ENCODE measurements around the gene PRKCB. TPM values are rescaled to one million over a fixed set of nuclear protein-coding genes. Genes with fewer than 3 reads are reported as not detected.

PRKCB gene
- total and polyA plus RNA-seq, 4 donors: 1.6 to 9.4 (median 4.0) TPM

DNA sequence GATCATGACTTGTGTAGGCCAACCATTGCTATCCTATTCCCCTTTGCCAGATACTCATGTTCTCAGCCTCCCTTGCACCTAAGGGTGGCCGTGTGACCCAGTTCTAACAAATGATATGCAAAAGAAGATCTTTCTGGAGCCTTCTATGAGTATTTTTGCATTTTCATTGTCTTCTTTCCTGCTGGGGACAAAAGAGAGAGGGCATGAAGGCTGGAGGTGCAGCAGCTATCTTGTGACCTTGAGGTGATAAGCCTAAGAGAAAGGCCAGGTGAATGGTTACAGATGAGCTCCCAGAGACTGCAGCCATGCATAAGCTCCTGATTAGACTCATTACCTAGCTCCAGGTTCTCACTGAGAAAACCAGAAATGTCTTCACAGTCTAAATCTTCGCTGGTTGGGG, 38.8 kb upstream of the PRKCB start:
- 78% methylated on average over 2 of the region's 2 CpGs for WGBS
- no peak overlapping the region for H3K27ac ChIP-seq (ENCODE audit: low read depth in 1 of 2, low read length in 2 of 2)
- H3K4me1 ChIP-seq (ENCODE audit: control insufficient read depth in 4 of 4, insufficient read depth in 4 of 4, low read length in 3 of 4): peaks cover 0 to 2% (median 0%) of the 10 kb centered on the region in 4 donors
- H3K27me3 ChIP-seq (ENCODE audit: control insufficient read depth in 4 of 4, insufficient read depth in 4 of 4, low read length in 3 of 4): peaks cover 0 to 4% (median 0%) of the 10 kb centered on the region in 4 donors
- DNase-seq (ENCODE audit: low spot score): no peak
- TF ChIP-seq RAD21 (IDR thresholded peaks at IDR 0.05) (no peak), GABPA (IDR thresholded peaks at IDR 0.05 in 1 of 2, conservative IDR thresholded peaks at IDR 0.05 in 1 of 2) (no peak), FOXA1 (IDR thresholded peaks at IDR 0.05) (no peak), RXRA (IDR thresholded peaks at IDR 0.05) (no peak), FOXA2 (IDR thresholded peaks at IDR 0.05) (no peak), HNF4A (conservative IDR thresholded peaks at IDR 0.05) (no peak), TAF1 (conservative IDR thresholded peaks at IDR 0.05) (no peak)
- TF ChIP-seq, protein P1, sequence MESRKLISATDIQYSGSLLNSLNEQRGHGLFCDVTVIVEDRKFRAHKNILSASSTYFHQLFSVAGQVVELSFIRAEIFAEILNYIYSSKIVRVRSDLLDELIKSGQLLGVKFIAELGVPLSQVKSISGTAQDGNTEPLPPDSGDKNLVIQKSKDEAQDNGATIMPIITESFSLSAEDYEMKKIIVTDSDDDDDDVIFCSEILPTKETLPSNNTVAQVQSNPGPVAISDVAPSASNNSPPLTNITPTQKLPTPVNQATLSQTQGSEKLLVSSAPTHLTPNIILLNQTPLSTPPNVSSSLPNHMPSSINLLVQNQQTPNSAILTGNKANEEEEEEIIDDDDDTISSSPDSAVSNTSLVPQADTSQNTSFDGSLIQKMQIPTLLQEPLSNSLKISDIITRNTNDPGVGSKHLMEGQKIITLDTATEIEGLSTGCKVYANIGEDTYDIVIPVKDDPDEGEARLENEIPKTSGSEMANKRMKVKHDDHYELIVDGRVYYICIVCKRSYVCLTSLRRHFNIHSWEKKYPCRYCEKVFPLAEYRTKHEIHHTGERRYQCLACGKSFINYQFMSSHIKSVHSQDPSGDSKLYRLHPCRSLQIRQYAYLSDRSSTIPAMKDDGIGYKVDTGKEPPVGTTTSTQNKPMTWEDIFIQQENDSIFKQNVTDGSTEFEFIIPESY (IDR thresholded peaks at IDR 0.05): no peak
- TF ChIP-seq, protein P2, sequence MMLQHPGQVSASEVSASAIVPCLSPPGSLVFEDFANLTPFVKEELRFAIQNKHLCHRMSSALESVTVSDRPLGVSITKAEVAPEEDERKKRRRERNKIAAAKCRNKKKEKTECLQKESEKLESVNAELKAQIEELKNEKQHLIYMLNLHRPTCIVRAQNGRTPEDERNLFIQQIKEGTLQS (IDR thresholded peaks at IDR 0.05): no peak
- TF ChIP-seq, protein P3, sequence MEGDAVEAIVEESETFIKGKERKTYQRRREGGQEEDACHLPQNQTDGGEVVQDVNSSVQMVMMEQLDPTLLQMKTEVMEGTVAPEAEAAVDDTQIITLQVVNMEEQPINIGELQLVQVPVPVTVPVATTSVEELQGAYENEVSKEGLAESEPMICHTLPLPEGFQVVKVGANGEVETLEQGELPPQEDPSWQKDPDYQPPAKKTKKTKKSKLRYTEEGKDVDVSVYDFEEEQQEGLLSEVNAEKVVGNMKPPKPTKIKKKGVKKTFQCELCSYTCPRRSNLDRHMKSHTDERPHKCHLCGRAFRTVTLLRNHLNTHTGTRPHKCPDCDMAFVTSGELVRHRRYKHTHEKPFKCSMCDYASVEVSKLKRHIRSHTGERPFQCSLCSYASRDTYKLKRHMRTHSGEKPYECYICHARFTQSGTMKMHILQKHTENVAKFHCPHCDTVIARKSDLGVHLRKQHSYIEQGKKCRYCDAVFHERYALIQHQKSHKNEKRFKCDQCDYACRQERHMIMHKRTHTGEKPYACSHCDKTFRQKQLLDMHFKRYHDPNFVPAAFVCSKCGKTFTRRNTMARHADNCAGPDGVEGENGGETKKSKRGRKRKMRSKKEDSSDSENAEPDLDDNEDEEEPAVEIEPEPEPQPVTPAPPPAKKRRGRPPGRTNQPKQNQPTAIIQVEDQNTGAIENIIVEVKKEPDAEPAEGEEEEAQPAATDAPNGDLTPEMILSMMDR (IDR thresholded peaks at IDR 0.05; ENCODE audit: low read depth, low read length, missing input control): no peak
- H3K4me3 ChIP-seq (ENCODE audit: low read depth in 1 of 3, low read length in 3 of 3): no peak overlapping the region
- H3K9ac ChIP-seq (ENCODE audit: low read depth in 1 of 2, low read length in 2 of 2): no peak overlapping the region
- no peaks in the 10 kb centered on the region for H3K36me3 ChIP-seq (ENCODE audit: control insufficient read depth in 4 of 4, insufficient read depth in 3 of 4, low read depth in 1 of 4, low read length in 3 of 4)
- no peaks in the 10 kb centered on the region for H3K9me3 ChIP-seq (ENCODE audit: control insufficient read depth in 4 of 4, low read length in 3 of 4)

DNA sequence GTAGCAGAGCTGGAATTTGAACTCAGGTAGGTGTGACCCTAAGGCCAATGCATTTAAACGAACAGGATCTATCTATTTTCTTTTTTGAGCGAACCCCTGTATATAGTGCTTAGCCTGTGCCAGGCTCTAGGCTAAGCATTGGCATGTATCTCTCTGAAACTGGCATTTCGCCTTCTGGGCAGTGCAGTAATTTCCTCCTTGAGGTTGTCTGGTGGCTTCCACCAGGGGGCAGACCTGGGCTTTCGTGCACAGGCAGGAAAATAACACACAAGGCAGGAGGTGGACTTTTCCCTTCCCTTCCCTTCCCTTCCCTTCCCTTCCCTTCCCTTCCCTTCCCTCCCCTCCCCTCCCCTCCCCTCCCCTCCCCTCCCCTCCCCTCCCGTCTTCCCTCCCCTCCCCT, 34.4 kb upstream of the PRKCB start:
- Histone ChIP-seq H3K4me1 (ENCODE audit: control insufficient read depth in 4 of 4, insufficient read depth in 4 of 4, low read length in 3 of 4) (peaks cover 0 to 2% (median 0%) of the 10 kb centered on the region in 4 donors), H3K27ac (ENCODE audit: low read depth in 1 of 2, low read length in 2 of 2) (no peak overlapping the region), H3K9ac (ENCODE audit: low read depth in 1 of 2, low read length in 2 of 2) (no peak overlapping the region), H3K9me3 (ENCODE audit: control insufficient read depth in 4 of 4, low read length in 3 of 4) (no peaks in the 10 kb centered on the region), H3K4me3 (ENCODE audit: low read depth in 1 of 3, low read length in 3 of 3) (no peak overlapping the region), H3K27me3 (ENCODE audit: control insufficient read depth in 4 of 4, insufficient read depth in 4 of 4, low read length in 3 of 4) (peaks cover 0 to 4% (median 0%) of the 10 kb centered on the region in 4 donors), H3K36me3 (ENCODE audit: control insufficient read depth in 4 of 4, insufficient read depth in 3 of 4, low read depth in 1 of 4, low read length in 3 of 4) (no peaks in the 10 kb centered on the region)
- DNase-seq (ENCODE audit: low spot score): peak; percentile 69
- TF ChIP-seq, protein P2 (IDR thresholded peaks at IDR 0.05): no peak
- TF ChIP-seq RAD21 (IDR thresholded peaks at IDR 0.05) (peak; percentile 73 to 82), HNF4A (conservative IDR thresholded peaks at IDR 0.05) (no peak), FOXA1 (IDR thresholded peaks at IDR 0.05) (no peak), HNF4G (IDR thresholded peaks at IDR 0.05) (no peak), GABPA (IDR thresholded peaks at IDR 0.05 in 1 of 2, conservative IDR thresholded peaks at IDR 0.05 in 1 of 2) (no peak)
- TF ChIP-seq, protein P4, sequence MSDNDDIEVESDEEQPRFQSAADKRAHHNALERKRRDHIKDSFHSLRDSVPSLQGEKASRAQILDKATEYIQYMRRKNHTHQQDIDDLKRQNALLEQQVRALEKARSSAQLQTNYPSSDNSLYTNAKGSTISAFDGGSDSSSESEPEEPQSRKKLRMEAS (IDR thresholded peaks at IDR 0.05): no peak
- TF ChIP-seq, protein P3 (IDR thresholded peaks at IDR 0.05; ENCODE audit: low read depth, low read length, missing input control): peak; percentile 80
- TF ChIP-seq, protein P5, sequence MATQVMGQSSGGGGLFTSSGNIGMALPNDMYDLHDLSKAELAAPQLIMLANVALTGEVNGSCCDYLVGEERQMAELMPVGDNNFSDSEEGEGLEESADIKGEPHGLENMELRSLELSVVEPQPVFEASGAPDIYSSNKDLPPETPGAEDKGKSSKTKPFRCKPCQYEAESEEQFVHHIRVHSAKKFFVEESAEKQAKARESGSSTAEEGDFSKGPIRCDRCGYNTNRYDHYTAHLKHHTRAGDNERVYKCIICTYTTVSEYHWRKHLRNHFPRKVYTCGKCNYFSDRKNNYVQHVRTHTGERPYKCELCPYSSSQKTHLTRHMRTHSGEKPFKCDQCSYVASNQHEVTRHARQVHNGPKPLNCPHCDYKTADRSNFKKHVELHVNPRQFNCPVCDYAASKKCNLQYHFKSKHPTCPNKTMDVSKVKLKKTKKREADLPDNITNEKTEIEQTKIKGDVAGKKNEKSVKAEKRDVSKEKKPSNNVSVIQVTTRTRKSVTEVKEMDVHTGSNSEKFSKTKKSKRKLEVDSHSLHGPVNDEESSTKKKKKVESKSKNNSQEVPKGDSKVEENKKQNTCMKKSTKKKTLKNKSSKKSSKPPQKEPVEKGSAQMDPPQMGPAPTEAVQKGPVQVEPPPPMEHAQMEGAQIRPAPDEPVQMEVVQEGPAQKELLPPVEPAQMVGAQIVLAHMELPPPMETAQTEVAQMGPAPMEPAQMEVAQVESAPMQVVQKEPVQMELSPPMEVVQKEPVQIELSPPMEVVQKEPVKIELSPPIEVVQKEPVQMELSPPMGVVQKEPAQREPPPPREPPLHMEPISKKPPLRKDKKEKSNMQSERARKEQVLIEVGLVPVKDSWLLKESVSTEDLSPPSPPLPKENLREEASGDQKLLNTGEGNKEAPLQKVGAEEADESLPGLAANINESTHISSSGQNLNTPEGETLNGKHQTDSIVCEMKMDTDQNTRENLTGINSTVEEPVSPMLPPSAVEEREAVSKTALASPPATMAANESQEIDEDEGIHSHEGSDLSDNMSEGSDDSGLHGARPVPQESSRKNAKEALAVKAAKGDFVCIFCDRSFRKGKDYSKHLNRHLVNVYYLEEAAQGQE (IDR thresholded peaks at IDR 0.05): no peak
- WGBS: 5% methylated on average over 4 of the region's 5 CpGs
